Measurements from ENCODE around the gene FEM1B. TPM values are rescaled to one million over a fixed set of nuclear protein-coding genes. Genes with fewer than 3 reads are reported as not detected.

FEM1B gene
- total RNA-seq, 4 donors from 2014 or later, result 25.1 to 64.7 (median 43.0) TPM

GRCh38 chr15:68259883-68260282, 17.7 kb upstream of the FEM1B start:
- no peak for TF ChIP-seq CTCF (IDR thresholded peaks at IDR 0.05)
- no peak for TF ChIP-seq EP300 (IDR thresholded peaks at IDR 0.05; ENCODE audit: low read depth)
- no peak for TF ChIP-seq POLR2AphosphoS5 (IDR thresholded peaks at IDR 0.05)
- no peak for TF ChIP-seq POLR2A (IDR thresholded peaks at IDR 0.05)
- 84 to 92% methylated on average over 2 of the region's 2 CpGs for WGBS, 2 donors (ENCODE audit: low coverage in 1 of 2)
- H3K4me3 ChIP-seq, result no peak overlapping the region
- in situ Hi-C loops (cut with MboI; ENCODE audit: low pct_ligation_motif_present in 1 of 4, low pct_unique_long_range_greater_than_20kb in 1 of 4, low sequenced_read_pairs in 3 of 4), result no loop called here
- H3K36me3 ChIP-seq, result no peaks in the 10 kb centered on the region
- H3K4me1 ChIP-seq, result peaks cover 0 to 14% (median 6%) of the 10 kb centered on the region in 4 donors
- H3K27ac ChIP-seq, result no peak overlapping the region
- peaks cover 16% of the 10 kb centered on the region for H3K27me3 ChIP-seq
- no peaks in the 10 kb centered on the region for H3K9me3 ChIP-seq
- DNase-seq, result no peak
- intact Hi-C loops (cut with DNase I; ENCODE audit: low total_unique reads), result loop anchor here (10.0 kb wide), 1 partner anchor 45 kb away; no protein-coding TSS in a partner anchor

- intact Hi-C loops (cut with DNase I; ENCODE audit: low total_unique reads) (no loop called here), in situ Hi-C loops (cut with MboI; ENCODE audit: low pct_ligation_motif_present in 1 of 4, low pct_unique_long_range_greater_than_20kb in 1 of 4, low sequenced_read_pairs in 3 of 4) (no loop called here)
- no peak overlapping the region for H3K4me3 ChIP-seq
- H3K4me1 ChIP-seq, result peaks cover 0 to 13% (median 5%) of the 10 kb centered on the region in 4 donors
- WGBS, 2 donors (ENCODE audit: low coverage in 1 of 2), result 84 to 100% methylated on average over 2 to 3 of the region's 3 CpGs
- peaks cover 28% of the 10 kb centered on the region for H3K27me3 ChIP-seq
- no peak for DNase-seq
- no peak for TF ChIP-seq EP300 (IDR thresholded peaks at IDR 0.05; ENCODE audit: low read depth)
- TF ChIP-seq POLR2AphosphoS5 (IDR thresholded peaks at IDR 0.05), result no peak
- TF ChIP-seq POLR2A (IDR thresholded peaks at IDR 0.05), result no peak
- TF ChIP-seq CTCF (IDR thresholded peaks at IDR 0.05), result no peak
- H3K36me3 ChIP-seq, result no peaks in the 10 kb centered on the region
- no peaks in the 10 kb centered on the region for H3K9me3 ChIP-seq
- H3K27ac ChIP-seq, result no peak overlapping the region
Observed at GRCh38 chr15:68261241-68261640, 16.3 kb upstream of the FEM1B start.

GRCh38 chr15:68261980-68262379, 15.6 kb upstream of the FEM1B start:
- Histone ChIP-seq H3K27ac (no peak overlapping the region), H3K9me3 (no peaks in the 10 kb centered on the region), H3K27me3 (peaks cover 28% of the 10 kb centered on the region), H3K4me1 (peaks cover 0 to 6% (median 2%) of the 10 kb centered on the region in 4 donors), H3K4me3 (no peak overlapping the region), H3K36me3 (no peaks in the 10 kb centered on the region)
- TF ChIP-seq CTCF (IDR thresholded peaks at IDR 0.05), result no peak
- TF ChIP-seq POLR2A (IDR thresholded peaks at IDR 0.05), result no peak
- WGBS, 2 donors (ENCODE audit: low coverage in 1 of 2), result 87 to 88% methylated on average over 1 to 3 of the region's 3 CpGs
- intact Hi-C loops (cut with DNase I; ENCODE audit: low total_unique reads), result no loop called here
- in situ Hi-C loops (cut with MboI; ENCODE audit: low pct_ligation_motif_present in 1 of 4, low pct_unique_long_range_greater_than_20kb in 1 of 4, low sequenced_read_pairs in 3 of 4), result no loop called here
- no peak for DNase-seq

GRCh38 chr15:68262514-68263356, 14.8 kb upstream of the FEM1B start:
- Histone ChIP-seq H3K27me3 (peaks cover 28% of the 10 kb centered on the region), H3K27ac (no peak overlapping the region), H3K4me1 (no peaks in the 10 kb centered on the region), H3K36me3 (no peaks in the 10 kb centered on the region), H3K9me3 (no peaks in the 10 kb centered on the region), H3K4me3 (no peak overlapping the region)
- WGBS, 2 donors (ENCODE audit: low coverage in 1 of 2), result 67% methylated on average over 3 to 5 of the region's 5 CpGs
- no peak for TF ChIP-seq CTCF (IDR thresholded peaks at IDR 0.05)
- TF ChIP-seq POLR2AphosphoS5 (IDR thresholded peaks at IDR 0.05), result no peak
- TF ChIP-seq EP300 (IDR thresholded peaks at IDR 0.05; ENCODE audit: low read depth), result no peak
- no peak for TF ChIP-seq POLR2A (IDR thresholded peaks at IDR 0.05)
- intact Hi-C loops (cut with DNase I; ENCODE audit: low total_unique reads), result no loop called here
- in situ Hi-C loops (cut with MboI; ENCODE audit: low pct_ligation_motif_present in 1 of 4, low pct_unique_long_range_greater_than_20kb in 1 of 4, low sequenced_read_pairs in 3 of 4), result no loop called here
- DNase-seq, result no peak
